Neutrophil (primary cell): ENCODE data around the gene WLS.

ENCODE experiments used
- H3K27ac ChIP-seq: fragments of 200-600 bp; sonication (generic); 2 replicates; pipeline ENCODE4 v1.5.1; 2016; ENCODE audit warnings: mild to moderate bottlenecking, moderate library complexity
- H3K27me3 ChIP-seq: fragments of 200-600 bp; sonication (generic); 2 replicates; pipeline ENCODE4 v1.6.0; 2016; ENCODE audit warnings: mild to moderate bottlenecking
- H3K36me3 ChIP-seq: fragments of 200-600 bp; sonication (generic); 2 replicates; pipeline ENCODE4 v1.5.1; 2017
- H3K4me1 ChIP-seq, 2 experiments: fragments of 200-600 bp in 1 of 2; sonication (generic) in 1 of 2; 1 replicate in 1 of 2; 2 replicates in 1 of 2; pipeline versions ENCODE4 v1.5.1 to v1.6.1; 2013 to 2016; ENCODE audit warnings: low read depth in 1 of 2, low read length in 1 of 2, mild to moderate bottlenecking in 1 of 2, moderate library complexity in 1 of 2; ENCODE audit not compliant: control insufficient read depth in 1 of 2, insufficient read depth in 1 of 2
- H3K4me3 ChIP-seq, 2 experiments: fragments of 200-600 bp in 1 of 2; sonication (generic) in 1 of 2; 1 replicate in 1 of 2; 2 replicates in 1 of 2; pipeline ENCODE4 v1.5.1; 2013 to 2016; ENCODE audit warnings: low read depth in 1 of 2, low read length in 1 of 2, mild to moderate bottlenecking in 1 of 2, moderate library complexity in 1 of 2
- H3K9me3 ChIP-seq: fragments of 200-600 bp; sonication (generic); 2 replicates; pipeline ENCODE4 v1.5.1; 2016
- TF ChIP-seq, protein P1 (sequence below): fragments of 200-600 bp; sonication (generic); IDR thresholded peaks from 2 replicates; pipeline ENCODE4 v1.5.1; 2016; ENCODE audit warnings: antibody characterized with exemption

WLS gene

DNA sequence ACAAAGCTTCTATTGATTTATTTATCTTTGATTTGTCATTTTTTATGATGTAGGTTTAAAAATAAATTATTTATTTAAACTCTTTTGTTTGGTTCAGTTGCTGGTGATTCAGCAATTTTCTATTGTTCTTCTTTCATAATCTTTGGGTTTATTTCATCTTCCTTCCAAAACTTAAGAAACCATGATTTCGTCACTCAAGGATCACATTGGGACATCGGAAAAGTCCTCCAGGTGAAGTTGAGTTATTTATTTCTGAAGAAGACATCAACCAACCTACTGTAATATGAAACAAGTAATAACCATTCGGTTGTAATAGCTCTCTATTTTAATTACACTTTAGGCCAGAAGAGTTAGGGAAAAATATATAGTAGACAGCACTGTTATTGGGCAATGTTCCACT lies 23.0 kb upstream of the WLS start:
- Histone ChIP-seq H3K27me3 (no peaks in the 10 kb centered on the region), H3K9me3 (no peaks in the 10 kb centered on the region), H3K36me3 (no peaks in the 10 kb centered on the region), H3K4me1 (peaks cover 42 to 44% of the 10 kb centered on the region in 2 experiments), H3K4me3 (no peak overlapping the region), H3K27ac (peak overlapping the region; percentile 73)
- TF ChIP-seq, protein P1, sequence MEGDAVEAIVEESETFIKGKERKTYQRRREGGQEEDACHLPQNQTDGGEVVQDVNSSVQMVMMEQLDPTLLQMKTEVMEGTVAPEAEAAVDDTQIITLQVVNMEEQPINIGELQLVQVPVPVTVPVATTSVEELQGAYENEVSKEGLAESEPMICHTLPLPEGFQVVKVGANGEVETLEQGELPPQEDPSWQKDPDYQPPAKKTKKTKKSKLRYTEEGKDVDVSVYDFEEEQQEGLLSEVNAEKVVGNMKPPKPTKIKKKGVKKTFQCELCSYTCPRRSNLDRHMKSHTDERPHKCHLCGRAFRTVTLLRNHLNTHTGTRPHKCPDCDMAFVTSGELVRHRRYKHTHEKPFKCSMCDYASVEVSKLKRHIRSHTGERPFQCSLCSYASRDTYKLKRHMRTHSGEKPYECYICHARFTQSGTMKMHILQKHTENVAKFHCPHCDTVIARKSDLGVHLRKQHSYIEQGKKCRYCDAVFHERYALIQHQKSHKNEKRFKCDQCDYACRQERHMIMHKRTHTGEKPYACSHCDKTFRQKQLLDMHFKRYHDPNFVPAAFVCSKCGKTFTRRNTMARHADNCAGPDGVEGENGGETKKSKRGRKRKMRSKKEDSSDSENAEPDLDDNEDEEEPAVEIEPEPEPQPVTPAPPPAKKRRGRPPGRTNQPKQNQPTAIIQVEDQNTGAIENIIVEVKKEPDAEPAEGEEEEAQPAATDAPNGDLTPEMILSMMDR: no peak

DNA sequence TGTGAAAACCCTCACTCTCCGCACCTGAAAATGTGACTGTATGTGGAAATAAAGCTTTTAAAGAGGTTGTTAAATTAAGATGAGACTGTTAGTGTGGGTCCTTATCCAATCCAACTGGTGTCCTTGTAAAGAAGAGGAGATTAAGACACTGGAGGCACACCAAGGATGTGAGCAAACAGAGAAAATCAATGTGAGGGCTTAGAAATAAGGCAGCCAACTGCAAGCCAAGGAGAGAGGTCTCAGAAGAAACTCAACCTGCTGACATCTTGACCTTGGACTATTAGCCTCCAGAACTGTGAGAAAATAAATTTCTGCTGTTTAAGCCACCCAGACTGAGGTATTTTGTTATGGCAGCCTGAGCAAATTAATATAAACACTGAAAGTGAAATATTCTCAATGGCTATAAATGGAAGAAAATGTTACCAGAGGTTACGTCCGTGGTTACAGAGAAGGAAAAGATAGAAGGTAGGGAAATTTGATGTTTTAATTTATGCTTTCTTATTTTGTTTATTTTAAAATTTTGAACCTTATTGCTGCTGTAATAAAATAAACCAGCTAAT lies 22.4 kb upstream of the WLS start:
- H3K27me3 ChIP-seq: no peaks in the 10 kb centered on the region
- H3K36me3 ChIP-seq: no peaks in the 10 kb centered on the region
- peak overlapping the region; percentile 73 for H3K27ac ChIP-seq
- H3K9me3 ChIP-seq: no peaks in the 10 kb centered on the region
- H3K4me3 ChIP-seq: no peak overlapping the region
- peaks cover 36 to 39% of the 10 kb centered on the region in 2 experiments for H3K4me1 ChIP-seq
- TF ChIP-seq, protein P1: no peak

- no peak overlapping the region for H3K27ac ChIP-seq
- TF ChIP-seq, protein P1: no peak
- H3K36me3 ChIP-seq: no peaks in the 10 kb centered on the region
- H3K4me1 ChIP-seq: peaks cover 6 to 9% of the 10 kb centered on the region in 2 experiments
- no peaks in the 10 kb centered on the region for H3K9me3 ChIP-seq
- peaks cover 56% of the 10 kb centered on the region for H3K27me3 ChIP-seq
- H3K4me3 ChIP-seq: no peak overlapping the region
Observed at GRCh38 chr1:68237040-68237439, 4.7 kb upstream of the WLS start.

- Histone ChIP-seq H3K4me1 (peaks cover 28 to 30% of the 10 kb centered on the region in 2 experiments), H3K9me3 (no peaks in the 10 kb centered on the region), H3K4me3 (no peak overlapping the region), H3K36me3 (no peaks in the 10 kb centered on the region), H3K27me3 (peaks cover 73% of the 10 kb centered on the region), H3K27ac (no peak overlapping the region)
- TF ChIP-seq, protein P1: no peak
Observed at GRCh38 chr1:68234094-68234493, 1.8 kb upstream of the WLS start.

GRCh38 chr1:68233202-68233601 lies 879 bp upstream of the WLS start:
- Histone ChIP-seq H3K27ac (peak overlapping the region; percentile 61), H3K4me1 (peaks cover 31 to 32% of the 10 kb centered on the region in 2 experiments), H3K4me3 (no peak overlapping the region), H3K9me3 (no peaks in the 10 kb centered on the region), H3K36me3 (no peaks in the 10 kb centered on the region), H3K27me3 (peaks cover 73% of the 10 kb centered on the region)
- TF ChIP-seq, protein P1: no peak
